ENCODE data around the gene GYS2. TPM values are rescaled to one million over a fixed set of nuclear protein-coding genes. Genes with fewer than 3 reads are reported as not detected.

The GYS2 gene
- total and polyA plus RNA-seq, 2 experiments from 2014 or later, result 0.16 to 0.27 TPM

GRCh38 chr12:21499765-21500164 lies 104.9 kb downstream of the GYS2 start:
- WGBS (ENCODE audit: low lambda C conversion rate, missing lambda C conversion rate), result 79% methylated on average over 2 of the region's 2 CpGs
- no peak for DNase-seq (ENCODE audit: low spot score)
- Histone ChIP-seq H3K27ac (no peak overlapping the region), H3K4me1 (ENCODE audit: insufficient read depth) (peaks cover 15% of the 10 kb centered on the region), H4K20me1 (ENCODE audit: insufficient read depth, poor library complexity, severe bottlenecking) (peaks cover 5% of the 10 kb centered on the region), H3K27me3 (no peaks in the 10 kb centered on the region), H3K79me2 (peaks cover 46% of the 10 kb centered on the region), H3K4me2 (peak overlapping the region; percentile 85), H3K9me3 (ENCODE audit: low read depth) (no peaks in the 10 kb centered on the region), H3K9me2 (replicated peaks; ENCODE audit: insufficient read depth) (no peaks in the 10 kb centered on the region), H3K4me3 (no peak overlapping the region), H2AFZ (no peak overlapping the region), H3K36me3 (replicated peaks; ENCODE audit: insufficient read depth, low read depth) (no peaks in the 10 kb centered on the region)
- TF ChIP-seq EZH2 (IDR thresholded peaks at IDR 0.05; ENCODE audit: borderline replicate concordance), result no peak
- TF ChIP-seq CTCF (IDR thresholded peaks at IDR 0.05; ENCODE audit: poor library complexity), result no peak
- TF ChIP-seq EZH2phosphoT487 (IDR thresholded peaks at IDR 0.05; ENCODE audit: low read depth, severe bottlenecking, unreplicated experiment), result no peak

Other genes starting within 250 kb of the GYS2 start
- gene IAPP, start 231.9 kb downstream of the GYS2 start, total RNA-seq, result not detected in 2 replicates
- gene IAPP, start 231.9 kb downstream of the GYS2 start, polyA plus RNA-seq, result not detected in 2 replicates
- 9.6 and 15.0 TPM in 2 replicates for gene PYROXD1, start 167.2 kb downstream of the GYS2 start, total RNA-seq
- gene PYROXD1, start 167.2 kb downstream of the GYS2 start, polyA plus RNA-seq, result 10.2 and 12.2 TPM in 2 replicates
- gene RECQL, start 103.2 kb downstream of the GYS2 start, total RNA-seq, result 40.6 and 43.7 TPM in 2 replicates
- gene RECQL, start 103.2 kb downstream of the GYS2 start, polyA plus RNA-seq, result 15.5 and 18.0 TPM in 2 replicates
- gene GOLT1B, start 103.1 kb downstream of the GYS2 start, total RNA-seq, result 55.0 and 60.8 TPM in 2 replicates
- 37.6 and 41.2 TPM in 2 replicates for gene GOLT1B, start 103.1 kb downstream of the GYS2 start, polyA plus RNA-seq
- 0.63 and 1.3 TPM in 2 replicates for gene SPX, start 78.6 kb downstream of the GYS2 start, total RNA-seq
- 0.39 and 0.97 TPM in 2 replicates for gene SPX, start 78.6 kb downstream of the GYS2 start, polyA plus RNA-seq
- gene LDHB, start 53.0 kb upstream of the GYS2 start, total RNA-seq, result 634 and 669 TPM in 2 replicates
- 619 and 641 TPM in 2 replicates for gene LDHB, start 53.0 kb upstream of the GYS2 start, polyA plus RNA-seq
- gene KCNJ8, start 169.9 kb upstream of the GYS2 start, total RNA-seq, result 37.3 and 48.3 TPM in 2 replicates
- gene KCNJ8, start 169.9 kb upstream of the GYS2 start, polyA plus RNA-seq, result 12.0 and 15.8 TPM in 2 replicates